ENCODE measurements around the gene RFWD3. TPM values are rescaled to one million over a fixed set of nuclear protein-coding genes. Genes with fewer than 3 reads are reported as not detected.

RFWD3 gene
- total and polyA plus RNA-seq, 2 of the 13 experiments (the other 11 are each of a cell fraction or from before 2014, with no cell fraction given), result 23.4 to 62.6 TPM

DNA sequence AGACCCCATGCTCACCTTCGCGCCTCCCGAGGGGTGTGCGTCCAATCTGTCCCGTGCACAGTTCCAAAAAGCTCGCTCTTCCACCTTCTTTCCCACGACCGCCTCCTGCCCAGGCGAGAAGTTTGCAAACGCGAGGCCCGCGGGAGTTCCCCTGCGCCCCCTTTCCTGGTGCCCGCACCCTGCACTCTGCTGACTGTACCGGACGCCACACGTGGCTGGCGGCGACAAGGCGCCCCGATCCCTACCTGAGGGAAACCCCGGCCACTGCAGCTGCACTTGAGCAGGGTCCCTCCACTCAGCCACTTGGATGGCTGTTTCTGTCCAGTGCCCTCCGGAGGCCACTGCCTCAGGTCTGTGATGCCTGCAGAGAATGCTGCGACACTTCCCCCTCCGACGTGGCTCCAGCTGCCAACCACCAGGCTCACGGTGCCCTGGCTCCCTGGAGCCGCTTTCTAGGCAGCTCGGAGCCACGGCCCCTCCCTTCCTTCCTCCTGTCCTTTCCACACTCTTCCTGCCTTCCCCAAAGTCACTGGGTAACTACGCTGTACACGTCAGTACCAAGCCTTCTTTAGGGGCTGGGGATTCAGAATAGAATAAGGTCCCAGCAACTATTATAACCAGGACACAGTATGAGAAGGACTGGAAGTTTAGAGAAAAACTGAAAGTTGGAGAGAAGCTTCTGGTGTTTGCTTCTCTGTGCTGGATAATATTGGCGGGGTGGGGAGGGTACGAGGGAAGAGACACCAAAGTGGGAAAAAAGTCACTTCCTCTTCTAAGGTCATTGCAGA is 34.0 kb upstream of the RFWD3 start, which contains the start of gene MLKL (continued):
- TF ChIP-seq, protein P1, sequence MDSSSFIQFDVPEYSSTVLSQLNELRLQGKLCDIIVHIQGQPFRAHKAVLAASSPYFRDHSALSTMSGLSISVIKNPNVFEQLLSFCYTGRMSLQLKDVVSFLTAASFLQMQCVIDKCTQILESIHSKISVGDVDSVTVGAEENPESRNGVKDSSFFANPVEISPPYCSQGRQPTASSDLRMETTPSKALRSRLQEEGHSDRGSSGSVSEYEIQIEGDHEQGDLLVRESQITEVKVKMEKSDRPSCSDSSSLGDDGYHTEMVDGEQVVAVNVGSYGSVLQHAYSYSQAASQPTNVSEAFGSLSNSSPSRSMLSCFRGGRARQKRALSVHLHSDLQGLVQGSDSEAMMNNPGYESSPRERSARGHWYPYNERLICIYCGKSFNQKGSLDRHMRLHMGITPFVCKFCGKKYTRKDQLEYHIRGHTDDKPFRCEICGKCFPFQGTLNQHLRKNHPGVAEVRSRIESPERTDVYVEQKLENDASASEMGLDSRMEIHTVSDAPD (CRISPR knock-in tag; IDR thresholded peaks at IDR 0.05), result 0 out of 2 replicates have a peak, but pooled peaks have one; percentile 19
- TF ChIP-seq ZNF629 (CRISPR knock-in tag; conservative IDR thresholded peaks at IDR 0.05) (peak; percentile 24), CBFB (CRISPR knock-in tag; IDR thresholded peaks at IDR 0.05) (0 out of 2 replicates have a peak, but pooled peaks have one; percentile 12), FOXM1 (CRISPR knock-in tag; IDR thresholded peaks at IDR 0.05) (no peak), ZNF501 (CRISPR knock-in tag; IDR thresholded peaks at IDR 0.05) (no peak; the same call in 1 of the 2 replicates), ATAD3A (CRISPR knock-in tag; IDR thresholded peaks at IDR 0.05) (no peak), CREM (IDR thresholded peaks at IDR 0.05) (peak; percentile 71), CREM (CRISPR knock-in tag; IDR thresholded peaks at IDR 0.05) (peak; percentile 26; the same call in 1 of the 2 replicates), CBX1 (IDR thresholded peaks at IDR 0.05; ENCODE audit: low read depth) (no peak), SKI (IDR thresholded peaks at IDR 0.05; ENCODE audit: partially characterized antibody) (no peak), XBP1 (CRISPR knock-in tag; IDR thresholded peaks at IDR 0.05) (no peak), SOX6 (IDR thresholded peaks at IDR 0.05) (no peak), SOX6 (CRISPR knock-in tag; IDR thresholded peaks at IDR 0.05) (peak; percentile 76), TOE1 (CRISPR knock-in tag; IDR thresholded peaks at IDR 0.05) (0 out of 2 replicates have a peak, but pooled peaks have one; percentile 59), ZNF512 (CRISPR knock-in tag; IDR thresholded peaks at IDR 0.05) (0 out of 2 replicates have a peak, but pooled peaks have one; percentile 12), FOXA1 (IDR thresholded peaks at IDR 0.05) (no peak), FOXA1 (CRISPR knock-in tag; IDR thresholded peaks at IDR 0.05) (peak; percentile 10; the same call in 1 of the 2 replicates), ZNF720 (CRISPR knock-in tag; IDR thresholded peaks at IDR 0.05) (no peak)
- TF ChIP-seq, protein P2, sequence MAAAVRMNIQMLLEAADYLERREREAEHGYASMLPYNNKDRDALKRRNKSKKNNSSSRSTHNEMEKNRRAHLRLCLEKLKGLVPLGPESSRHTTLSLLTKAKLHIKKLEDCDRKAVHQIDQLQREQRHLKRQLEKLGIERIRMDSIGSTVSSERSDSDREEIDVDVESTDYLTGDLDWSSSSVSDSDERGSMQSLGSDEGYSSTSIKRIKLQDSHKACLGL (CRISPR knock-in tag; IDR thresholded peaks at IDR 0.05), result peak; percentile 92
- TF ChIP-seq, protein P3, sequence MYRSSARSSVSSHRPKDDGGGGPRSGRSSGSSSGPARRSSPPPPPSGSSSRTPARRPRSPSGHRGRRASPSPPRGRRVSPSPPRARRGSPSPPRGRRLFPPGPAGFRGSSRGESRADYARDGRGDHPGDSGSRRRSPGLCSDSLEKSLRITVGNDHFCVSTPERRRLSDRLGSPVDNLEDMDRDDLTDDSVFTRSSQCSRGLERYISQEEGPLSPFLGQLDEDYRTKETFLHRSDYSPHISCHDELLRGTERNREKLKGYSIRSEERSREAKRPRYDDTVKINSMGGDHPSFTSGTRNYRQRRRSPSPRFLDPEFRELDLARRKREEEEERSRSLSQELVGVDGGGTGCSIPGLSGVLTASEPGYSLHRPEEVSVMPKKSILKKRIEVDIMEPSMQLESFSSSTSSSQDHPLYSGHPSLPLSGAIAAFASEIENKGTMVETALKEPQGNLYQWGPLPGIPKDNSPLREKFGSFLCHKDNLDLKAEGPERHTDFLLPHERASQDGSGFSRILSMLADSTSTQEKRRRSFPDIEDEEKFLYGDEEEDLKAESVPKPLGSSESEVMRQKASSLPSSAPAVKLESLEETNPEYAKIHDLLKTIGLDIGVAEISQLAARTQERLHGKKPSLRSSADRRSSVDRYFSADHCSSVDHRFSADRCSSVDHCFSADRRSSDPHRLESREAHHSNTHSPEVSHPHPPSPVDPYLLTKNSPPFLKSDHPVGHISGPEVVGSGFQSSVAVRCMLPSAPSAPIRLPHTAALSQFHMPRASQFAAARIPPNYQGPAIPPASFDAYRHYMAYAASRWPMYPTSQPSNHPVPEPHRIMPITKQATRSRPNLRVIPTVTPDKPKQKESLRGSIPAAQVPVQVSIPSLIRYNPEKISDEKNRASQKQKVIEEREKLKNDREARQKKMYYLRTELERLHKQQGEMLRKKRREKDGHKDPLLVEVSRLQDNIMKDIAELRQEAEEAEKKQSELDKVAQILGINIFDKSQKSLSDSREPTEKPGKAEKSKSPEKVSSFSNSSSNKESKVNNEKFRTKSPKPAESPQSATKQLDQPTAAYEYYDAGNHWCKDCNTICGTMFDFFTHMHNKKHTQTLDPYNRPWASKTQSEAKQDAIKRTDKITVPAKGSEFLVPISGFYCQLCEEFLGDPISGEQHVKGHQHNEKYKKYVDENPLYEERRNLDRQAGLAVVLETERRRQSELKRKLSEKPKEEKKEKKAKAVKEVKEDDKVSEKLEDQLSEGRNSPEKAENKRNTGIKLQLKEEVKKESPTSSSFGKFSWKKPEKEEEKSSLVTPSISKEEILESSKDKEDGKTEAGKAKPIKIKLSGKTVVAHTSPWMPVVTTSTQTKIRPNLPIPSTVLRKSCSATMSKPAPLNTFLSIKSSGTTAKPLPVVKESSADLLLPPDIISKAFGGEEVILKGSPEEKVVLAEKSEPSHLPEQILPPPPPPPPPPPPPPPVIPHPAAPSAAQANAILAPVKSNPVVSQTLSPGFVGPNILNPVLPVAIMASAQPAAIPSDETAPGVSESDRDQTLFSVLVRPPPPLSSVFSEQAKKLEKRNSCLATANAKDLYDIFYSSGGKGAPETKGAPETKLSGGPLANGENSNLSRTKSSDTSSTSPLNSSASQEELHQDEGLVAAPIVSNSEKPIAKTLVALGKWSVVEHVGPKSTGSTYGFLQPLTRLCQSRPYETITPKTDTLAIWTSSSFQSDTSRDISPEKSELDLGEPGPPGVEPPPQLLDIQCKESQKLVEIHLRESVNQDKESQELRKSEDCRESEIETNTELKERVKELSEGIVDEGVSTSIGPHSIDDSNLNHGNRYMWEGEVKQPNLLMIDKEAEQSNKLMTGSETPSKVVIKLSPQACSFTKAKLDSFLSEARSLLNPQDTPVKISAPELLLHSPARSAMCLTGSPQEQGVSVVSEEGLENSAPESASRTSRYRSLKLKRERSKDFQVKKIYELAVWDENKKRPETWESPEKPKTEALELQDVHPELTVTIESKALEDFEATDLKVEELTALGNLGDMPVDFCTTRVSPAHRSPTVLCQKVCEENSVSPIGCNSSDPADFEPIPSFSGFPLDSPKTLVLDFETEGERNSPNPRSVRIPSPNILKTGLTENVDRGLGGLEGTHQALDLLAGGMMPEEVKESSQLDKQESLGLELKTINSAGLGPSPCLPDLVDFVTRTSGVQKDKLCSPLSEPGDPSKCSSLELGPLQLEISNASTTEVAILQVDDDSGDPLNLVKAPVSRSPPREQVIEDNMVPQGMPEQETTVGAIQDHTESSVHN (CRISPR knock-in tag; IDR thresholded peaks at IDR 0.05), result no peak

Data from HepG2 (cell line).